HG02885 (cell line): ENCODE measurements around the gene SERTAD1.
"Not testable (repeated sequence)": the region's sequence is repeated elsewhere in the genome, so short reads cannot be mapped to it uniquely, and the experiment has no call there.

ENCODE experiments used
- ATAC-seq: cut with Tn5 transposase; IDR thresholded peaks from one replicate; pipeline ENCODE4 v1.9.1; 2021; ENCODE audit warnings: mild to moderate bottlenecking; ENCODE audit not compliant: unreplicated experiment, poor library complexity

Gene SERTAD1, protein sequence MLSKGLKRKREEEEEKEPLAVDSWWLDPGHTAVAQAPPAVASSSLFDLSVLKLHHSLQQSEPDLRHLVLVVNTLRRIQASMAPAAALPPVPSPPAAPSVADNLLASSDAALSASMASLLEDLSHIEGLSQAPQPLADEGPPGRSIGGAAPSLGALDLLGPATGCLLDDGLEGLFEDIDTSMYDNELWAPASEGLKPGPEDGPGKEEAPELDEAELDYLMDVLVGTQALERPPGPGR

GRCh38 chr19:40425450-40426287, at the start of gene SERTAD1:
Gene SERTAD1, minus strand, starts transcription at chr19:40425992. Its CDS starts 2,446 bp downstream, at chr19:40423546.
- peak; percentile 85 for ATAC-seq

DNA sequence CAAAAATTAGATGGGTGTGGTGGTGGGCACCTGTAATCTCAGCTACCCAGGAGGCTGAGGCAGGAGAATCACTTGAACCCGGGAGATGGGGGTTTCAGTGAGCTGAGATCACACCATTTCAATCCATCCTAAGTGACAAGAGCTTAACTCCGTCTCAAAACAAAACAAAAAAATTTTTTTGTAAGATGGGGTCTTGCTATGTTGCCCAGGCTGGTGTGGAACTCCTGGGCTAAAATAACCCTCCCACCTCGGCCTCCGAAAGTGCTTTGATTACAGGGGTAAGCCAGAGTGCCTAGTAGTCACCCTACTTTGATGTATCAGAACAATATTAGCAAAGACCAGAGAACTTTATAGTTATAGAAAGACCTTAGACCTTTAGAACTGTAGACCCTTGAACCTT, 48.9 kb upstream of the SERTAD1 start:
- ATAC-seq: no peak

- ATAC-seq: no peak
Observed at GRCh38 chr19:40472516-40472915, 46.7 kb upstream of the SERTAD1 start.

DNA sequence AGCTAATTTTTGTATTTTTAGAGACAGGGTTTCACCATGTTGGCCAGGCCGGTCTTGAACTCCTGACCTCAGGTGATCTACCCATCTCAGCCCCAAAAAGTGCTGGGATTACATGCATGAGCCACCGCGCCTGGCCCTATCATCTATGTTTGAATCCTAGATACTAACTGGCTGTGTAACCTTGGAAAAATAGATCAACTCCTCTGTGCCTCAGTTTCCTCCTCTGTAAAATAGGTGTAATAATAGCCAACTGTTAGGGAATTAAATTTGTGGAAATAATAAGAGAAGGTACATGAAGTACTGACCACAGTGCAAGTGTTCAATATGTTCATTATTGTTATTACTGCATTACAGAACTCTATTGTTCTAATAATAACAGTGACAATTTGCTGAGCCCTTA, 45.3 kb upstream of the SERTAD1 start:
- no peak for ATAC-seq

DNA sequence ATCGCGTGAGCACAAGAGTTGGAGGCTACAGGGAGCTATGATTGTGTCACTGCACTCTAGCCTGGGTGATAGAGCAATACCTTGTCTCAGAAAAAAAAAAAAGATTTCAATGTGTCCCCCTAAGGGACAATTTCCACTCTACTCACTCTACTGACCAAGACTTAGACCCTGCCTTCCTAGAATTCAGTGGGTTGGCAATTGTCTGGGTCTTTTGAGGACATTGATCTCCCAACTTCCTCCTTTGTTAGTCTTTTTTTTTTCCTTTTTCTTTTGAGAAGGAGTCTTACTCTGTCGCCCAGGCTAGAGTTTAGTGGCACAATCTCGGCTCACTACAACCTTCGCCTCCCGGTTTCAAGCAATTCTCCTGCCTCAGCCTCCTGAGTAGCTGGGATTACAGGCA, 43.2 kb upstream of the SERTAD1 start:
- no peak for ATAC-seq

DNA sequence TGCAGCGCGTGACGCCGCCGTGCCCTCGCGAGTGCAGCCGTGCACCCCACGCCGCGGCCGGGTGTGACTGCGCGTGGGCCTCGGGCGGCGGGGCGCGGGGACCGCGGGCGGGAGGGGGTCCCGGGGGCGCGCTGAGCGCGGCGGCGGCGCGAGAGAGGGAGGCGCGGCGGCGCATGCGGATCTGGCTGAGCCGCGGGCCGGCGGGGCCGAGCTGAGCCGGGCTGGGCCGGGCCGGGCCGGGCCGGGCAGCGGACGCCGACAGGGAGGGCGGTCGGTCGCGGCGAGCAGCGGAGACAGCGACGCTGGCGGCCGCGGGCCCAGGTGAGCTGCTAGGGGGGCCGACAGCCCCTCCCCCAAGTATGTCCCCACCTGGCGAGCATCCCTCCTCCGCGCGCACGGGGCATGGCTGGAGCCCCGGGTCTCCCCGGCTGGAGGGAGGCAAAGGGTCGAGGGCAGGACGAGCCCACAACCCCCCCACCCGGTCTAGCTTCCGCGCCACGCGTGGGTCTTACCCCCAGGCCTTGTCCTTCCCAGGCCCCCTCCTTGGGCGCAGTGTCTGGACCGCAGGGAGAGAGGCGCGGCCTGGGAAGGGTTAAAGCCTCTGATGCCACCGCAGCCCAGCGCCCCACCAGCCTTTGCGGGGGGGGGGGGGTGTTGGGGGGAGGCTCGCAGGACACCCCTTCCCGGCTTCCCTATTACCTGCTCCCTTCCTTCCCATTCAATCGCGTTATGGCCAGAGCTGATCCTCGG, 41.4 kb upstream of the SERTAD1 start, which contains the start of gene SPTBN4:
Gene SPTBN4, plus strand, starts transcription at position 17 of the 750 bp plus-strand sequence. CDS start 5,621 bp downstream, outside the sequence.
- ATAC-seq: no peak

DNA sequence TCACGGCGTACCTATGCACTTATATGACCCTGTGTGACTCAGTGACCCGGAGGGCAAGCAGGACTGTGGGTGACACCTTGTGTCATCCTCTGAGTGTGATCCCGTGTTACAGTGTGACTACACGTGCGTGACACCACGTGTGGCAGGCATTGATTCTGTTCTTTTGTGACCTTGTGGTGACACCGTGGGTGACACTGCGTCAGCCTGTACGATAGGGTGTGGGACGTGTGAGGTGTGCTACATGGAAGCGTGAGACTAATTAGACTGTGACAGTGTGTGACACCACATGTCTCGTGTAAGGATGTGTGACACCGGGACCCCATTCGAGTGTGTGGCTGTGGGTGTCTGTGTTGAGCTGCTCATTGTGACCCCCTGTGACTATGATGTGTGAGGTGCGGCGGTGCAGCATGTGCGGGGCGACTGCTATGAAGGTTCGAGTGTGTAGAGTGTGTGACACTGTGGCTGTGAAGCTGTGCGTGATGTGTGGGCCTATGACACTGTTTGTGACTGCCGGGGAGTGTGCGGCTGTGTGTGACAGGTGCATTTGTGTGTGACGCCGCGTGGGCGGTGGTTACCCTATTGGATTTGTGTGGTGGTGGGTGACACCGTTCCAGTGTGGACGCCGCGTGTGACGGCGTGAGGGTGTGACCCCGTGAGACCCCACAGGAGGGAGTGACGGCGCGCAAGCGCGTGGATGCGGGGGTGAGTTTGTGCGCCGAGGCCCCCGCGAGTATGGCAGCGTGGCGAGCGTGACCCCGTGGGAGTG, 40.6 kb upstream of the SERTAD1 start:
- peak; percentile 29 for ATAC-seq

GRCh38 chr19:40465557-40466218, 39.9 kb upstream of the SERTAD1 start, which contains the start of gene BLVRB:
Gene BLVRB, minus strand, starts transcription at chr19:40465745. Its CDS starts 57 bp downstream, at chr19:40465688.
- ATAC-seq: peak; percentile 84

GRCh38 chr19:40465025-40465556, 39.3 kb upstream of the SERTAD1 start:
- no peak for ATAC-seq

- no peak for ATAC-seq
Observed at GRCh38 chr19:40464059-40465024, 38.5 kb upstream of the SERTAD1 start.

DNA sequence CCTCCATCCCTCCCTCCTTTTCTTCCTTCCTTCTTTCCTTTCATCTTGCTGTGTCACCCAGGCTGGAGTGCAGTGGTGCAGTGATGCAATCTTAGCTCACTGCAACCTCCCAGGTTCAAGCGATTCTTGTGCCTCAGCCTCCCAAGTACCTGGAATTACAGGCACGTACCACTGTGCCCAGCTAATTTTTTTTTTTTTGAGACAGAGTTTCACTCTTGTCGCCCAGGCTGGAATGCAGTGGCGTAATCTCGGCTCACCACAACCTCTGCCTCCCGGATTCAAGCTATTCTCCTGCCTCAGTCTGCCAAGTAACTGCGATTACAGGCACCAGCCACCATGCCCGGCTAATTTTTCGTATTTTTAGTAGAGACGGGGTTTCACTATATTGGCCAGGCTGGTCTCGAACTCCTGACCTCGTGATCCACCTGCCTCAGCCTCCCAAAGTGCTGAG, 37.8 kb upstream of the SERTAD1 start:
- ATAC-seq: not testable (repeated sequence)

GRCh38 chr19:40461669-40462221, 36.0 kb upstream of the SERTAD1 start:
- no peak for ATAC-seq

DNA sequence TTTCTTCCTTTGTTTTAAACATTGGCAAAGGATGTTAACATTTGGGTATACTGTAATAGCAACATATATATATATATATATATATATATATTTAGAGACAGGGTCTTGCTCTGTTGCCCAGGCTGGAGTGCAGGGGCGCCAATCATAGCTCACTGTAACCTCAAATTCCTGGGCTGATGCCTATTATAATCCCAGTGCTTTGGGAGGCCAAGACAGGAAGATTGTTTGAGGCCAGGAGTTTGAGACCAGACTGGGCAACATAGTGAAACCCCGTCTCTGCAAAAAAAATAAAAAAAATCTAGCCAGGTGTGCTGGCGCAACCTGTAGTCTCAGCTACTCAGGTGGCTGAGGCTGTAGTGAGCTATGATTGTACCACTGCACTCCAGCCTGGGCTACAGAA, 34.4 kb upstream of the SERTAD1 start:
- no peak for ATAC-seq

DNA sequence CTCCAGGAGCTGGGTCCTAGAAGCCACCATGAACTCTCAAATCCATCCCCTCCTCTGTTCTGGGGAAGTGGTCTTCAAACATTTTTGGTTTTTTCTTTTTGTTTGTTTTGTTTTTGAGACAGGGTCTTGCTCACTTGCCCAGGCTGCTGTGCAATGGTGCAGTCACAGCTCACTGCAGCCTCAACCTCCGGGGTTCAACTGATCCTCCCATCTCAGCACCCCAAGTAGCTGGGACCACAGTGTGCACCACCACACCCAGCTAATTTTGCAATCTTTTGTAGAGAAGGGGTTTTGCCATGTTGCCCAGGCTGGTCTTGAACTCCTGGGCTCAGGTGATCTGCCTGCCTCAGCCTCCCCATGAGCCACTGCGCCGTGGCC, 32.8 kb upstream of the SERTAD1 start:
- no peak for ATAC-seq

- no peak for ATAC-seq
Observed at GRCh38 chr19:40457953-40458596, 32.3 kb upstream of the SERTAD1 start.

DNA sequence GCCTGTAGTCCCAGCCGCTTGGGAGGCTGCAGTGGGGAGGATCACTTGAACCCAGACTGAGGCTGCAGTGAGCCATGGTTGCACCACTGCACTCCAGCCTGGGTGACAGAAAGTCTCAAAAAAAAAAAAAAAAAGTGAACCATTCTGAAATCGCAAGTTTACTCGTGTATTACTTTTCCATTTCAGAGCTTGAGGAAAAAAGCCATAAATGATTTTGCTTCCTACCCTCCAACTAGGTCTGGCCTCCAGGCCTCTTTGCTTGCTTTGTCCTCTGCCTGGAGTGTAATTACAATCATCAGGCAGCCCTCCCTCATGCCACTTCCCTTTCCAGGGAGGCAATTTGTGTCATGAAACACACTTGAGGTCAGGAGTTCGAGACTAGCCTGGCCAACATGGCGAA, 31.3 kb upstream of the SERTAD1 start:
- no peak for ATAC-seq

GRCh38 chr19:40453943-40454342, 28.2 kb upstream of the SERTAD1 start:
- not testable (repeated sequence) for ATAC-seq
